CD4-positive, alpha-beta memory T cell (primary cell): Measurements from ENCODE around the gene ST6GALNAC3. TPM values are rescaled to one million over a fixed set of nuclear protein-coding genes. Genes with fewer than 3 reads are reported as not detected.
A peak's percentile ranks its signal among the peaks of the same experiment; 100 is the strongest.

Source experiments
- CTCF ChIA-PET: fragments of 350-600 bp; sonication (Branson Sonifier 250); formaldehyde crosslinking; loops from one replicate; lab custom pipeline; 2021; ENCODE audit warnings: inconsistent platforms; ENCODE audit not compliant: partially characterized antibody; lab: Charles Lee
- POLR2A ChIA-PET: fragments of 350-600 bp; sonication (Branson Sonifier 250); formaldehyde crosslinking; loops from one replicate; lab custom pipeline; 2021; ENCODE audit not compliant: partially characterized antibody; lab: Charles Lee
- DNase-seq, 5 donors: peaks; one replicate each; pipeline versions ENCODE4 v3.0.0 to v3.0.0-alpha.2; 2020 to 2022; ENCODE audit warnings: mixed read lengths in 1 of 5
- H3K27ac ChIP-seq: one replicate; pipeline ENCODE4 v1.7.0; 2013; ENCODE audit warnings: low read depth, low read length
- H3K27me3 ChIP-seq: 2 replicates; pipeline ENCODE4 v1.7.0; 2013; ENCODE audit warnings: mild to moderate bottlenecking, low read length, moderate library complexity; ENCODE audit not compliant: insufficient read depth
- H3K36me3 ChIP-seq: 2 replicates; pipeline ENCODE4 v1.7.0; 2013; ENCODE audit warnings: mild to moderate bottlenecking, low read length, moderate library complexity; ENCODE audit not compliant: insufficient read depth
- H3K4me1 ChIP-seq: 2 replicates; pipeline ENCODE4 v1.7.0; 2013; ENCODE audit warnings: mild to moderate bottlenecking, low read length, moderate library complexity; ENCODE audit not compliant: insufficient read depth
- H3K4me3 ChIP-seq, 2 donors: one replicate each; pipeline ENCODE4 v1.7.0; 2013; ENCODE audit warnings: low read length in 2 of 2, mild to moderate bottlenecking in 1 of 2
- H3K9me3 ChIP-seq, 2 donors: one replicate each; pipeline ENCODE4 v1.7.0; 2013; ENCODE audit warnings: low read length in 2 of 2, control low read depth in 1 of 2; ENCODE audit not compliant: control insufficient read depth in 1 of 2
- H3K27ac Mint-ChIP-seq, 7 donors: one replicate each; pipeline ENCODE4 v1.8.0; 2020 to 2021; ENCODE audit warnings: mixed read lengths in 7 of 7, mild to moderate bottlenecking in 6 of 7, inconsistent platforms in 3 of 7, moderate library complexity in 3 of 7
- H3K27me3 Mint-ChIP-seq, 2 donors: one replicate each; pipeline ENCODE4 v1.8.0; 2020 to 2021; ENCODE audit warnings: mixed read lengths in 2 of 2
- H3K36me3 Mint-ChIP-seq, 2 donors: one replicate each; pipeline ENCODE4 v1.8.0; 2020 to 2021; ENCODE audit warnings: mixed read lengths in 2 of 2, inconsistent platforms in 1 of 2, mild to moderate bottlenecking in 1 of 2
- H3K4me1 Mint-ChIP-seq, 4 donors: one replicate each; pipeline ENCODE4 v1.8.0; 2020 to 2021; ENCODE audit warnings: mixed read lengths in 4 of 4, mild to moderate bottlenecking in 1 of 4
- H3K4me3 Mint-ChIP-seq, 8 donors: one replicate each; pipeline ENCODE4 v1.8.0; 2020 to 2021; ENCODE audit warnings: mixed read lengths in 8 of 8, mild to moderate bottlenecking in 7 of 8, moderate library complexity in 6 of 8, inconsistent platforms in 3 of 8
- H3K9me3 Mint-ChIP-seq, 8 donors: one replicate each; pipeline ENCODE4 v1.8.0; 2020 to 2021; ENCODE audit warnings: mixed read lengths in 8 of 8, mild to moderate bottlenecking in 5 of 8, inconsistent platforms in 3 of 8, moderate library complexity in 1 of 8
- intact Hi-C: fragments of 100-400 bp; cut with micrococcal nuclease; formaldehyde crosslinking; loops from one replicate; pipeline ENCODE4 v1.15.1; 2023
- polyA plus RNA-seq, 2 donors: library from polyadenylated mRNA; unstranded; fragments of 300-500 nt; fragmentation: Illumina TruSeq; gene quantifications; one replicate each; pipeline ENCODE4 v1.2.3, GENCODE V29; 2021
- total RNA-seq, 2 experiments: library from RNA; stranded (reverse); gene quantifications; one replicate each; pipeline ENCODE4 v1.2.3, GENCODE V29; 2021

ST6GALNAC3 gene
- total and polyA plus RNA-seq, 4 experiments from 2014 or later = 0.47 to 1.2 (median 1.1) TPM; not detected in 1

- no peaks in the 10 kb centered on the region for H3K9me3 ChIP-seq
- no peak for DNase-seq
- no peak overlapping the region for H3K4me3 Mint-ChIP-seq
- no peak overlapping the region for H3K27ac Mint-ChIP-seq
- intact Hi-C loops = no loop called here
- CTCF ChIA-PET = no interaction called here
- H3K4me1 Mint-ChIP-seq = no peaks in the 10 kb centered on the region
- no peaks in the 10 kb centered on the region for H3K36me3 ChIP-seq
- no peak overlapping the region for H3K27ac ChIP-seq
- no peak overlapping the region for H3K4me3 ChIP-seq
- H3K9me3 Mint-ChIP-seq = peaks cover 0 to 3% (median 0%) of the 10 kb centered on the region in 8 donors
- H3K27me3 ChIP-seq = no peaks in the 10 kb centered on the region
- no peaks in the 10 kb centered on the region for H3K4me1 ChIP-seq
- H3K27me3 Mint-ChIP-seq = no peaks in the 10 kb centered on the region
- POLR2A ChIA-PET = no interaction called here
- no peaks in the 10 kb centered on the region for H3K36me3 Mint-ChIP-seq
Measured at GRCh38 chr1:76202670-76203069, 128.1 kb downstream of the ST6GALNAC3 start.

GRCh38 chr1:76203127-76203526 is 128.6 kb downstream of the ST6GALNAC3 start:
- H3K4me1 Mint-ChIP-seq = no peaks in the 10 kb centered on the region
- no peak for DNase-seq
- Histone ChIP-seq H3K27me3 (no peaks in the 10 kb centered on the region), H3K4me1 (no peaks in the 10 kb centered on the region), H3K4me3 (no peak overlapping the region), H3K36me3 (no peaks in the 10 kb centered on the region), H3K27ac (no peak overlapping the region), H3K9me3 (no peaks in the 10 kb centered on the region)
- peaks cover 0 to 3% (median 0%) of the 10 kb centered on the region in 8 donors for H3K9me3 Mint-ChIP-seq
- ChIA-PET CTCF (no interaction called here), POLR2A (no interaction called here)
- H3K27ac Mint-ChIP-seq = no peak overlapping the region
- H3K4me3 Mint-ChIP-seq = no peak overlapping the region
- intact Hi-C loops = no loop called here
- H3K36me3 Mint-ChIP-seq = no peaks in the 10 kb centered on the region
- no peaks in the 10 kb centered on the region for H3K27me3 Mint-ChIP-seq

GRCh38 chr1:76209238-76209637 is 134.7 kb downstream of the ST6GALNAC3 start:
- no peaks in the 10 kb centered on the region for H3K9me3 ChIP-seq
- intact Hi-C loops = no loop called here
- CTCF ChIA-PET = interaction anchor here (1.7 kb wide), 1 partner anchor 55 kb away, joined by 4 read pairs; no protein-coding TSS in a partner anchor

GRCh38 chr1:76209648-76210047 is 135.1 kb downstream of the ST6GALNAC3 start:
- H3K4me3 ChIP-seq = no peak overlapping the region
- Mint-ChIP-seq H3K27me3 (no peaks in the 10 kb centered on the region), H3K27ac (no peak overlapping the region), H3K4me1 (no peaks in the 10 kb centered on the region), H3K9me3 (no peaks in the 10 kb centered on the region), H3K4me3 (no peak overlapping the region), H3K36me3 (no peaks in the 10 kb centered on the region)
- H3K27me3 ChIP-seq = no peaks in the 10 kb centered on the region
- H3K36me3 ChIP-seq = no peaks in the 10 kb centered on the region
- H3K9me3 ChIP-seq = no peaks in the 10 kb centered on the region
- intact Hi-C loops = no loop called here
- ChIA-PET CTCF (interaction anchor here (1.7 kb wide), 1 partner anchor 55 kb away, joined by 4 read pairs; no protein-coding TSS in a partner anchor), POLR2A (no interaction called here)
- DNase-seq = peak in 1 of 5 donors; percentile 14
- H3K27ac ChIP-seq = no peak overlapping the region
- no peaks in the 10 kb centered on the region for H3K4me1 ChIP-seq

More at GRCh38 chr1:76209238-76209637, 134.7 kb downstream of the ST6GALNAC3 start:
- no peaks in the 10 kb centered on the region for H3K4me1 Mint-ChIP-seq
- no peak overlapping the region for H3K27ac ChIP-seq
- no peak overlapping the region for H3K4me3 Mint-ChIP-seq
- POLR2A ChIA-PET = no interaction called here
- H3K36me3 Mint-ChIP-seq = no peaks in the 10 kb centered on the region
- no peaks in the 10 kb centered on the region for H3K27me3 Mint-ChIP-seq
- H3K27me3 ChIP-seq = no peaks in the 10 kb centered on the region
- H3K4me1 ChIP-seq = no peaks in the 10 kb centered on the region
- no peaks in the 10 kb centered on the region for H3K9me3 Mint-ChIP-seq
- H3K27ac Mint-ChIP-seq = no peak overlapping the region
- no peak overlapping the region for H3K4me3 ChIP-seq
- H3K36me3 ChIP-seq = no peaks in the 10 kb centered on the region
- no peak for DNase-seq

- intact Hi-C loops = no loop called here
- no peak overlapping the region for H3K27ac Mint-ChIP-seq
- DNase-seq = no peak
- ChIA-PET POLR2A (no interaction called here), CTCF (no interaction called here)
- Histone ChIP-seq H3K4me1 (no peaks in the 10 kb centered on the region), H3K4me3 (no peak overlapping the region), H3K9me3 (no peaks in the 10 kb centered on the region), H3K36me3 (no peaks in the 10 kb centered on the region), H3K27ac (no peak overlapping the region), H3K27me3 (no peaks in the 10 kb centered on the region)
- no peaks in the 10 kb centered on the region for H3K36me3 Mint-ChIP-seq
- no peaks in the 10 kb centered on the region for H3K27me3 Mint-ChIP-seq
- no peaks in the 10 kb centered on the region for H3K4me1 Mint-ChIP-seq
- no peaks in the 10 kb centered on the region for H3K9me3 Mint-ChIP-seq
- no peak overlapping the region for H3K4me3 Mint-ChIP-seq
Measured at GRCh38 chr1:76210160-76210559, 135.6 kb downstream of the ST6GALNAC3 start.

GRCh38 chr1:76218888-76219287 is 144.3 kb downstream of the ST6GALNAC3 start:
- H3K36me3 Mint-ChIP-seq = no peaks in the 10 kb centered on the region
- Histone ChIP-seq H3K4me1 (no peaks in the 10 kb centered on the region), H3K9me3 (no peaks in the 10 kb centered on the region), H3K27me3 (no peaks in the 10 kb centered on the region), H3K36me3 (no peaks in the 10 kb centered on the region), H3K27ac (no peak overlapping the region), H3K4me3 (no peak overlapping the region)
- CTCF ChIA-PET = interaction anchor here (1.2 kb wide), 1 partner anchor 64 kb away, joined by 4 read pairs; no protein-coding TSS in a partner anchor
- intact Hi-C loops = no loop called here
- no peaks in the 10 kb centered on the region for H3K4me1 Mint-ChIP-seq
- no peak for DNase-seq
- POLR2A ChIA-PET = no interaction called here
- H3K9me3 Mint-ChIP-seq = peaks cover 0 to 2% (median 0%) of the 10 kb centered on the region in 8 donors
- H3K27me3 Mint-ChIP-seq = no peaks in the 10 kb centered on the region
- no peak overlapping the region for H3K4me3 Mint-ChIP-seq
- no peak overlapping the region for H3K27ac Mint-ChIP-seq

- Mint-ChIP-seq H3K4me1 (no peaks in the 10 kb centered on the region), H3K4me3 (no peak overlapping the region), H3K36me3 (no peaks in the 10 kb centered on the region), H3K9me3 (peaks cover 0 to 2% (median 0%) of the 10 kb centered on the region in 8 donors), H3K27me3 (no peaks in the 10 kb centered on the region), H3K27ac (no peak overlapping the region)
- H3K27me3 ChIP-seq = no peaks in the 10 kb centered on the region
- no peak for DNase-seq
- intact Hi-C loops = no loop called here
- no peak overlapping the region for H3K27ac ChIP-seq
- ChIA-PET CTCF (no interaction called here), POLR2A (no interaction called here)
- no peaks in the 10 kb centered on the region for H3K36me3 ChIP-seq
- H3K4me1 ChIP-seq = no peaks in the 10 kb centered on the region
- no peaks in the 10 kb centered on the region for H3K9me3 ChIP-seq
- H3K4me3 ChIP-seq = no peak overlapping the region
Measured at GRCh38 chr1:76219366-76219818, 144.8 kb downstream of the ST6GALNAC3 start.
